Heart left ventricle (tissue), 16 donors: ENCODE measurements around the gene ALOX12. TPM values are rescaled to one million over a fixed set of nuclear protein-coding genes. Genes with fewer than 3 reads are reported as not detected.
A peak's percentile ranks its signal among the peaks of the same experiment; 100 is the strongest.

Experiments used
- ATAC-seq, 4 donors: fragments of 200-7000 bp; cut with Tn5 transposase; one replicate each; pipeline ENCODE4 v1.9.1; 2020 to 2022; ENCODE audit warnings: moderate library complexity in 4 of 4, mild to moderate bottlenecking in 3 of 4, moderate number of reproducible peaks in 1 of 4
- DNase-seq, 5 donors: peaks; one replicate each; pipeline ENCODE4 v3.0.0-alpha.2; 2020
- H3K27ac ChIP-seq, 12 donors: fragments of 200-600 bp; sonication (generic) in 4 of 12; one replicate each; pipeline versions ENCODE4 v1.5.0 to v1.8.0; 2016 to 2022; ENCODE audit warnings: mild to moderate bottlenecking in 2 of 12
- H3K27me3 ChIP-seq, 9 donors: fragments of 200-600 bp; sonication (generic) in 2 of 9; one replicate each; pipeline versions ENCODE4 v1.5.1 to v1.8.0; 2016 to 2022; ENCODE audit warnings: mild to moderate bottlenecking in 3 of 9
- H3K36me3 ChIP-seq, 9 donors: fragments of 200-600 bp; sonication (generic) in 2 of 9; one replicate each; pipeline versions ENCODE4 v1.5.0 to v1.8.0; 2018 to 2022; ENCODE audit warnings: mild to moderate bottlenecking in 2 of 9
- H3K4me1 ChIP-seq, 12 donors: fragments of 200-600 bp; sonication (generic) in 4 of 12; one replicate each; pipeline versions ENCODE4 v1.5.0 to v1.8.0; 2016 to 2022; ENCODE audit warnings: mild to moderate bottlenecking in 3 of 12
- H3K4me3 ChIP-seq, 12 donors: fragments of 200-600 bp; sonication (generic) in 4 of 12; one replicate each; pipeline versions ENCODE4 v1.5.0 to v1.8.0; 2017 to 2022; ENCODE audit warnings: mild to moderate bottlenecking in 9 of 12, moderate library complexity in 4 of 12
- H3K9me3 ChIP-seq, 12 donors: fragments of 200-600 bp; sonication (generic) in 4 of 12; one replicate each; pipeline versions ENCODE4 v1.5.0 to v1.8.0; 2016 to 2022; ENCODE audit warnings: mild to moderate bottlenecking in 1 of 12
- CTCF ChIP-seq, 12 donors: fragments of 200-600 bp; sonication (generic) in 4 of 12; IDR thresholded peaks; one replicate each; pipeline versions ENCODE4 v1.5.0 to v1.8.0; 2018 to 2022; ENCODE audit warnings: antibody characterized with exemption in 12 of 12, mild to moderate bottlenecking in 5 of 12
- POLR2A ChIP-seq, 2 donors: fragments of 450-650 bp; IDR thresholded peaks; one replicate each; pipeline ENCODE4 v1.6.1; 2017; ENCODE audit warnings: antibody characterized with exemption in 2 of 2, mild to moderate bottlenecking in 2 of 2, moderate library complexity in 2 of 2
- WGBS, 4 donors: extraction: QIAGEN DNeasy Blood & Tissue Kit in 2 of 4; methylation state at CpG; one replicate each; pipeline versions ENCODE4 v1.1.5 to v1.1.7; 2013 to 2018; 5-methylcytosine and 5-hydroxymethylcytosine counted together
- intact Hi-C, 10 donors: fragments of 100-400 bp; cut with DNase I; formaldehyde crosslinking; loops; one replicate each; pipeline versions ENCODE4 v1.11.1 to v1.14.2; 2022
- polyA plus RNA-seq, 2 donors: library from polyadenylated mRNA; stranded (reverse); fragments of 200-250 nt; gene quantifications; one replicate each; pipeline ENCODE4 v1.2.3, GENCODE V29; 2013
- total RNA-seq, 9 donors: library from RNA; depleted of rRNA in 2 of 9; stranded (reverse); fragments of >200 nt in 2 of 9; fragmentation: NEBNext Ultra II Directional in 3 of 9; extraction: Animal tissue kit (Norgen Biotek cat#: 25700) in 3 of 9; gene quantifications; one replicate each; pipeline versions ENCODE4 v1.1.0 to v1.2.4, GENCODE V29; 2016 to 2023
- donor health status: ischemic (EF 13 %, LVEDD 7.1; RV severe dilation, severe dysfunction).
- donor health status: healthy with polysubstance abuse.
- donor health status: DM: no; HTN: yes; CAD: no.
- donor health status: DM: no; HTN: no; CAD: no.
- donor health status: ischemic (EF 25% LVEDD 6.9; RV normal size, moderate dysfunction).
- donor health status: ischemic (EF 25% LVEDD 5.7; RV mildly dilated, moderate dysfunction).
- donor health status: healthy.
- donor health status: DM: yes; HTN: yes; CAD: no.
- donor health status: ischemic (EF 35%, LVEDD 5.7; RV mildly dilated, moderate dysfunction).
- donor health status: nonischemic (EF 11% LVEDD 7.7; RV severe dilation, severe dysfunction).
- donor health status: DM: yes; HTN: yes; CAD: no.
- donor health status: PGD.
- donor health status: ischemic (EF 29% LVEDD 5.4; RV normal size, mild dysfunction).
- donor health status: nonischemic (EF 23%, LVEDD 6.1; RV moderate dilation, normal function).

ALOX12 gene
- total and polyA plus RNA-seq, 11 donors, result 0.44 TPM; not detected in 10

- Histone ChIP-seq H3K27me3 (peaks cover 0 to 24% (median 0%) of the 10 kb centered on the region in 9 donors), H3K9me3 (no peaks in the 10 kb centered on the region), H3K4me1 (peaks cover 5 to 82% (median 39%) of the 10 kb centered on the region in 12 donors), H3K27ac (peak within 1 kb of the TSS; percentile 80 to 99 (median 96)), H3K36me3 (peaks cover 0 to 31% (median 3%) of the 10 kb centered on the region in 9 donors), H3K4me3 (peak within 1 kb of the TSS; percentile 32 to 79 (median 62))
- intact Hi-C loops, result loop anchor here in 3 of 10 donors (1.0 to 10.0 kb wide), 3 partner anchors 109 to 268 kb away; partner anchors contain the start of gene XAF1 (in 1 of the 3)
- 7 to 8% (median 7%) methylated on average over 35 to 47 of the region's 47 CpGs for WGBS, 4 donors
- TF ChIP-seq CTCF (IDR thresholded peaks at IDR 0.05) (no peak), POLR2A (IDR thresholded peaks at IDR 0.05) (no peak)
- ATAC-seq (peak; percentile 8 to 67 (median 29)), DNase-seq (peak; percentile 53 to 81 (median 74))
Measured at GRCh38 chr17:7022781-7023571, 27.1 kb downstream of the ALOX12 start, which contains the start of gene BCL6B. TSS of gene BCL6B (plus strand) at chr17:7023050. CDS start at chr17:7023672, 622 bp downstream.

GRCh38 chr17:7023576-7024401, 27.9 kb downstream of the ALOX12 start:
- Histone ChIP-seq H3K4me3 (peak overlapping the region; percentile 32 to 79 (median 62)), H3K36me3 (peaks cover 0 to 38% (median 6%) of the 10 kb centered on the region in 9 donors), H3K4me1 (peaks cover 5 to 82% (median 35%) of the 10 kb centered on the region in 12 donors), H3K27ac (peak overlapping the region; percentile 80 to 99 (median 96)), H3K27me3 (peaks cover 0 to 24% (median 0%) of the 10 kb centered on the region in 9 donors), H3K9me3 (no peaks in the 10 kb centered on the region)
- intact Hi-C loops, result loop anchor here in 2 of 10 donors (5.0 to 10.0 kb wide), 2 partner anchors 111 to 269 kb away; partner anchors contain the start of gene XAF1 (in 1 of the 2)
- DNase-seq (peak; percentile 90 to 97 (median 92)), ATAC-seq (peak; percentile 30 to 75 (median 64))
- 23 to 40% (median 26%) methylated on average over 33 to 51 of the region's 51 CpGs for WGBS, 4 donors
- TF ChIP-seq POLR2A (IDR thresholded peaks at IDR 0.05), result peak in 1 of 2 donors; percentile 74
- TF ChIP-seq CTCF (IDR thresholded peaks at IDR 0.05), result no peak

- no peak for TF ChIP-seq CTCF (IDR thresholded peaks at IDR 0.05)
- TF ChIP-seq POLR2A (IDR thresholded peaks at IDR 0.05), result no peak
- Histone ChIP-seq H3K27me3 (peaks cover 0 to 24% (median 0%) of the 10 kb centered on the region in 9 donors), H3K4me3 (peak overlapping the region in 11 of 12 donors; percentile 12 to 79 (median 60)), H3K4me1 (peaks cover 5 to 82% (median 37%) of the 10 kb centered on the region in 12 donors), H3K9me3 (no peaks in the 10 kb centered on the region), H3K36me3 (peaks cover 0 to 38% (median 9%) of the 10 kb centered on the region in 9 donors), H3K27ac (peak overlapping the region in 6 of 12 donors; percentile 13 to 97 (median 59))
- WGBS, 4 donors, result 54 to 65% (median 60%) methylated on average over 4 to 8 of the region's 8 CpGs
- ATAC-seq (no peak), DNase-seq (peak in 1 of 5 donors; percentile 22)
- intact Hi-C loops, result loop anchor here in 2 of 10 donors (5.0 to 10.0 kb wide), 2 partner anchors 112 to 270 kb away; partner anchors contain the start of gene XAF1 (in 1 of the 2)
Measured at GRCh38 chr17:7024402-7024785, 28.5 kb downstream of the ALOX12 start.
